ENCODE measurements around the gene PRKCB. TPM values are rescaled to one million over a fixed set of nuclear protein-coding genes. Genes with fewer than 3 reads are reported as not detected.
"Not testable (repeated sequence)": the region's sequence is repeated elsewhere in the genome, so short reads cannot be mapped to it uniquely, and the experiment has no call there.

The PRKCB gene
- polyA plus RNA-seq, 2 of the 4 experiments (the other 2 are of a cell fraction), result 0.09 to 0.22 TPM

- no peak overlapping the region for H3K4me3 ChIP-seq
- POLR2A ChIA-PET, result no interaction called here
- CTCF ChIA-PET, result interaction anchor here (0.6 to 1.4 kb wide), 2 partner anchors 8 to 10 kb away, joined by 3 read pairs; no protein-coding TSS in a partner anchor
- H3K27ac ChIP-seq, result no peak overlapping the region
- H3K4me1 ChIP-seq, result no peaks in the 10 kb centered on the region
- no peaks in the 10 kb centered on the region for H3K9me3 ChIP-seq
- DNase-seq (ENCODE audit: low read depth in 1 of 2, low spot score in 1 of 2) (no peak), ATAC-seq (no peak), FAIRE-seq (no peak)
- 7% methylated on average over 2 of the region's 2 CpGs for WGBS (ENCODE audit: missing lambda C conversion rate)
- no peak overlapping the region for H3K4me2 ChIP-seq
- TF ChIP-seq HOXB5 (CRISPR knock-in tag; IDR thresholded peaks at IDR 0.05) (no peak), PBX3 (IDR thresholded peaks at IDR 0.05) (no peak), EHF (CRISPR knock-in tag; IDR thresholded peaks at IDR 0.05) (no peak), TP53 (CRISPR knock-in tag; IDR thresholded peaks at IDR 0.05) (no peak), HOXA7 (CRISPR knock-in tag; IDR thresholded peaks at IDR 0.05) (no peak), EP300 (IDR thresholded peaks at IDR 0.05) (no peak), MYC (IDR thresholded peaks at IDR 0.05; ENCODE audit: borderline replicate concordance, low read length) (no peak), FOXS1 (CRISPR knock-in tag; IDR thresholded peaks at IDR 0.05) (no peak), HDAC2 (IDR thresholded peaks at IDR 0.05) (no peak), ZNF302 (CRISPR knock-in tag; IDR thresholded peaks at IDR 0.05) (no peak)
- TF ChIP-seq, protein P1, sequence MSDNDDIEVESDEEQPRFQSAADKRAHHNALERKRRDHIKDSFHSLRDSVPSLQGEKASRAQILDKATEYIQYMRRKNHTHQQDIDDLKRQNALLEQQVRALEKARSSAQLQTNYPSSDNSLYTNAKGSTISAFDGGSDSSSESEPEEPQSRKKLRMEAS (IDR thresholded peaks at IDR 0.05), result no peak
- TF ChIP-seq, protein P2, sequence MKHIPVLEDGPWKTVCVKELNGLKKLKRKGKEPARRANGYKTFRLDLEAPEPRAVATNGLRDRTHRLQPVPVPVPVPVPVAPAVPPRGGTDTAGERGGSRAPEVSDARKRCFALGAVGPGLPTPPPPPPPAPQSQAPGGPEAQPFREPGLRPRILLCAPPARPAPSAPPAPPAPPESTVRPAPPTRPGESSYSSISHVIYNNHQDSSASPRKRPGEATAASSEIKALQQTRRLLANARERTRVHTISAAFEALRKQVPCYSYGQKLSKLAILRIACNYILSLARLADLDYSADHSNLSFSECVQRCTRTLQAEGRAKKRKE (CRISPR knock-in tag; IDR thresholded peaks at IDR 0.05; ENCODE audit: low read depth), result no peak
Observed at GRCh38 chr16:24235806-24236205, 400.0 kb downstream of the PRKCB start.

GRCh38 chr16:24238846-24239245 is 403.1 kb downstream of the PRKCB start:
- FAIRE-seq; H3K27ac ChIP-seq; H3K4me3 ChIP-seq; H3K4me2 ChIP-seq; POLR2A ChIA-PET; ATAC-seq; H3K9me3 ChIP-seq; DNase-seq (ENCODE audit: low read depth in 1 of 2, low spot score in 1 of 2); H3K4me1 ChIP-seq: not testable (repeated sequence)
- CTCF ChIA-PET, result interaction anchor here (2.1 kb wide), 1 partner anchor 14 kb away, joined by 9 read pairs; no protein-coding TSS in a partner anchor
- 4% methylated on average over 2 of the region's 2 CpGs for WGBS (ENCODE audit: missing lambda C conversion rate)

- no peak for DNase-seq (ENCODE audit: low read depth in 1 of 2, low spot score in 1 of 2)
- 3% methylated on average over 4 of the region's 4 CpGs for WGBS (ENCODE audit: missing lambda C conversion rate)
- TF ChIP-seq PBX3 (IDR thresholded peaks at IDR 0.05), result no peak
- no peak for TF ChIP-seq MAZ (IDR thresholded peaks at IDR 0.05; ENCODE audit: borderline replicate concordance, low read depth, low read length)
- TF ChIP-seq E2F6 (IDR thresholded peaks at IDR 0.05; ENCODE audit: borderline replicate concordance, low read depth), result no peak
- no peak for TF ChIP-seq MAFK (IDR thresholded peaks at IDR 0.05; ENCODE audit: partially characterized antibody)
- TF ChIP-seq, protein P3, sequence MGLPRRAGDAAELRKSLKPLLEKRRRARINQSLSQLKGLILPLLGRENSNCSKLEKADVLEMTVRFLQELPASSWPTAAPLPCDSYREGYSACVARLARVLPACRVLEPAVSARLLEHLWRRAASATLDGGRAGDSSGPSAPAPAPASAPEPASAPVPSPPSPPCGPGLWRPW (IDR thresholded peaks at IDR 0.05), result no peak
- TF ChIP-seq EHF (CRISPR knock-in tag; IDR thresholded peaks at IDR 0.05), result no peak
- no peak for TF ChIP-seq RAD21 (conservative IDR thresholded peaks at IDR 0.05 in 1 of 2, IDR thresholded peaks at IDR 0.05 in 1 of 2)
- no peak for TF ChIP-seq NR3C1 (IDR thresholded peaks at IDR 0.05)
- TF ChIP-seq, protein P2 (CRISPR knock-in tag; IDR thresholded peaks at IDR 0.05; ENCODE audit: low read depth), result no peak
- TF ChIP-seq SMC3 (IDR thresholded peaks at IDR 0.05), result no peak
- TF ChIP-seq CHD2 (IDR thresholded peaks at IDR 0.05; ENCODE audit: low read length, partially characterized antibody), result no peak
- TF ChIP-seq RCOR1 (IDR thresholded peaks at IDR 0.05; ENCODE audit: low read depth, low read length), result no peak
- TF ChIP-seq ESRRA (IDR thresholded peaks at IDR 0.05; ENCODE audit: borderline replicate concordance, low read length), result no peak
- no peak for TF ChIP-seq RFX5 (IDR thresholded peaks at IDR 0.05)
- no peak for TF ChIP-seq FOXS1 (CRISPR knock-in tag; IDR thresholded peaks at IDR 0.05)
- POLR2A ChIA-PET, result no interaction called here
- Histone ChIP-seq H3K9me3 (no peaks in the 10 kb centered on the region), H3K4me1 (no peaks in the 10 kb centered on the region), H3K4me3 (no peak overlapping the region), H3K4me2 (no peak overlapping the region), H3K27ac (no peak overlapping the region)
- ATAC-seq, result no peak
- CTCF ChIA-PET, result interaction anchor here (1.2 kb wide), 1 partner anchor 9 kb away, joined by 4 read pairs; no protein-coding TSS in a partner anchor
- FAIRE-seq, result no peak
Observed at GRCh38 chr16:24246911-24247607, 411.3 kb downstream of the PRKCB start.

Measured in A549 (cell line).